Activated CD8-positive, alpha-beta T cell treated with anti-CD3 and anti-CD28 coated beads for 36 hours (primary cell): ENCODE results near the gene INPP5D. TPM values are rescaled to one million over a fixed set of nuclear protein-coding genes. Genes with fewer than 3 reads are reported as not detected.
"Not testable (repeated sequence)": the region's sequence is repeated elsewhere in the genome, so short reads cannot be mapped to it uniquely, and the experiment has no call there.

Experiments used
- ATAC-seq: fragments of 200-7000 bp; cut with Tn5 transposase; one replicate; pipeline ENCODE4 v1.10.0; 2021; ENCODE audit warnings: mild to moderate bottlenecking, moderate library complexity
- CTCF ChIA-PET: fragments of 350-600 bp; sonication (Branson Sonifier 250); formaldehyde crosslinking; loops from one replicate; lab custom pipeline; 2021; ENCODE audit warnings: antibody characterized with exemption; lab: Charles Lee
- POLR2A ChIA-PET: fragments of 350-600 bp; sonication (Branson Sonifier 250); formaldehyde crosslinking; loops from one replicate; lab custom pipeline; 2021; ENCODE audit warnings: antibody characterized with exemption; lab: Charles Lee
- DNase-seq: peaks from one replicate; pipeline ENCODE4 v3.0.0-alpha.2; 2020
- H3K27ac Mint-ChIP-seq: one replicate; pipeline ENCODE4 v1.8.0; 2021; ENCODE audit warnings: mild to moderate bottlenecking, mixed read lengths
- H3K27me3 Mint-ChIP-seq: one replicate; pipeline ENCODE4 v1.8.0; 2021; ENCODE audit warnings: mixed read lengths
- H3K36me3 Mint-ChIP-seq: one replicate; pipeline ENCODE4 v1.8.0; 2021; ENCODE audit warnings: low read depth, mixed read lengths
- H3K4me1 Mint-ChIP-seq: one replicate; pipeline ENCODE4 v1.8.0; 2021; ENCODE audit warnings: low read depth, mixed read lengths
- H3K4me3 Mint-ChIP-seq: one replicate; pipeline ENCODE4 v1.8.0; 2021; ENCODE audit warnings: mild to moderate bottlenecking, moderate library complexity, mixed read lengths
- H3K9me3 Mint-ChIP-seq: one replicate; pipeline ENCODE4 v1.8.0; 2021; ENCODE audit warnings: mixed read lengths
- intact Hi-C: fragments of 100-400 bp; cut with micrococcal nuclease; formaldehyde crosslinking; loops from one replicate; pipeline ENCODE4 v1.10.0; 2022
- total RNA-seq, 2 experiments: library from RNA; stranded (reverse); gene quantifications; one replicate each; pipeline ENCODE4 v1.2.3, GENCODE V29; 2021
- TF ChIP-seq, protein P1 (sequence below): fragments of 200-600 bp; IDR thresholded peaks from one replicate; pipeline ENCODE4 v1.8.0; 2022; ENCODE audit warnings: antibody characterized with exemption, mild to moderate bottlenecking

The INPP5D gene
- total RNA-seq, 2 experiments from 2014 or later: 38.6 to 40.2 TPM

- no peaks in the 10 kb centered on the region for H3K27me3 Mint-ChIP-seq
- intact Hi-C loops: no loop called here
- no peaks in the 10 kb centered on the region for H3K4me1 Mint-ChIP-seq
- ATAC-seq: no peak
- no peak for DNase-seq
- no peaks in the 10 kb centered on the region for H3K36me3 Mint-ChIP-seq
- TF ChIP-seq, protein P1, sequence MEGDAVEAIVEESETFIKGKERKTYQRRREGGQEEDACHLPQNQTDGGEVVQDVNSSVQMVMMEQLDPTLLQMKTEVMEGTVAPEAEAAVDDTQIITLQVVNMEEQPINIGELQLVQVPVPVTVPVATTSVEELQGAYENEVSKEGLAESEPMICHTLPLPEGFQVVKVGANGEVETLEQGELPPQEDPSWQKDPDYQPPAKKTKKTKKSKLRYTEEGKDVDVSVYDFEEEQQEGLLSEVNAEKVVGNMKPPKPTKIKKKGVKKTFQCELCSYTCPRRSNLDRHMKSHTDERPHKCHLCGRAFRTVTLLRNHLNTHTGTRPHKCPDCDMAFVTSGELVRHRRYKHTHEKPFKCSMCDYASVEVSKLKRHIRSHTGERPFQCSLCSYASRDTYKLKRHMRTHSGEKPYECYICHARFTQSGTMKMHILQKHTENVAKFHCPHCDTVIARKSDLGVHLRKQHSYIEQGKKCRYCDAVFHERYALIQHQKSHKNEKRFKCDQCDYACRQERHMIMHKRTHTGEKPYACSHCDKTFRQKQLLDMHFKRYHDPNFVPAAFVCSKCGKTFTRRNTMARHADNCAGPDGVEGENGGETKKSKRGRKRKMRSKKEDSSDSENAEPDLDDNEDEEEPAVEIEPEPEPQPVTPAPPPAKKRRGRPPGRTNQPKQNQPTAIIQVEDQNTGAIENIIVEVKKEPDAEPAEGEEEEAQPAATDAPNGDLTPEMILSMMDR: no peak
- no peak overlapping the region for H3K27ac Mint-ChIP-seq
- ChIA-PET POLR2A (no interaction called here), CTCF (interaction anchor here (1.2 kb wide), 1 partner anchor 159 kb away, joined by 4 read pairs; no protein-coding TSS in a partner anchor)
- H3K9me3 Mint-ChIP-seq: no peaks in the 10 kb centered on the region
- no peak overlapping the region for H3K4me3 Mint-ChIP-seq
Observed at GRCh38 chr2:233012301-233012971, 47.7 kb upstream of the INPP5D start.

GRCh38 chr2:233013027-233013461 lies 47.1 kb upstream of the INPP5D start, which contains the start of gene NGEF:
Gene NGEF (minus strand): TSS chr2:233013256. CDS start chr2:232974890, 38,366 bp downstream.
- Mint-ChIP-seq H3K4me3 (no peak within 1 kb of the TSS), H3K9me3 (no peaks in the 10 kb centered on the region), H3K4me1 (no peaks in the 10 kb centered on the region), H3K27ac (no peak within 1 kb of the TSS), H3K27me3 (no peaks in the 10 kb centered on the region), H3K36me3 (no peaks in the 10 kb centered on the region)
- DNase-seq (no peak), ATAC-seq (no peak)
- TF ChIP-seq, protein P1: no peak
- ChIA-PET POLR2A (no interaction called here), CTCF (no interaction called here)
- intact Hi-C loops: no loop called here

DNA sequence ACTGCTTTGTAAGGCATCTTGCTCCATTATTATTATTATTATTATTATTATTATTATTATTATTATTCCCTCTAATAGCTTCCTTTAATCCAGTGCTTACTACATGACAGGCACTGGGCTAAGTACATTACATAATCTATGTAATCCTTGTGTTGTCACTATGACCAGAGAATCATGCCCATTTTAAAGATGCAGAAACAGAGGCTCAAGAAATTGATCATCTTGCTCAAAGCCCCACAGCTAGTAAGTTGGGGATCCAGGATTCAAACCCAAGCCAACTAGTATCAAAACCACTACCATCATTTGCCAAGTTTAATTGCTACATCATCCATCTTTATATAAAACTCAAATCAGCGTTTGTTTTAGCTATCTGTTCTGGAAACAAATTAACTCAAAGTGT lies 46.5 kb upstream of the INPP5D start:
- no peak for ATAC-seq
- intact Hi-C loops: no loop called here
- ChIA-PET CTCF (no interaction called here), POLR2A (no interaction called here)
- TF ChIP-seq, protein P1: no peak
- Mint-ChIP-seq H3K9me3 (no peaks in the 10 kb centered on the region), H3K4me1 (no peaks in the 10 kb centered on the region), H3K27me3 (no peaks in the 10 kb centered on the region), H3K27ac (no peak overlapping the region), H3K4me3 (no peak overlapping the region), H3K36me3 (no peaks in the 10 kb centered on the region)
- no peak for DNase-seq

DNA sequence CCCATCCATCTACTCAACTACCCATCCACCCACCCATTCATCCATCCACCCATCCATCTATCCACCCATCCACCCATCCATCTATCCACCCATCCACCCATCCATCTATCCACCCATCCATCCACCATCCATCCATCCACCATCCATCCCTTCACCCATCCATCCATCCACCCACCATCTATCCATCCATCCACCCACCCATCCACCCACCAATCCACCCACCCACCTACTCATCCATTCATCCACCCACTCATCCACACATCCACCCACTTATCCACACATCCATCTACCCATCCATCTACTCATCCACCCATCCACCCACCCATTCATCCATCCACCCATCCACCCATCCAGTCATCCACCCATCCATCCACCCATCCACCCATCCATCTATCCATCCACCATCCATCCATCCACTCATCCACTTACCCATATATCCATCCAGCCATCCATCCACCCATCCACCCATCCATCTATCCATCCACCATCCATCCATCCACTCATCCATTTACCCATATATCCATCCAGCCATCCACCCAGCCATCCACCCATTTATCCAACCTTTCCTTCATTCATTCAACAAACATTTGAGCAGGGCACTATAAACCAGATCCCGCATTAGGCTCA lies 45.0 kb upstream of the INPP5D start:
- intact Hi-C loops: no loop called here
- ChIA-PET CTCF (no interaction called here), POLR2A (no interaction called here)
- H3K27ac Mint-ChIP-seq: no peak overlapping the region
- no peak overlapping the region for H3K4me3 Mint-ChIP-seq
- TF ChIP-seq, protein P1: no peak
- H3K9me3 Mint-ChIP-seq: no peaks in the 10 kb centered on the region
- no peaks in the 10 kb centered on the region for H3K27me3 Mint-ChIP-seq
- no peaks in the 10 kb centered on the region for H3K36me3 Mint-ChIP-seq
- DNase-seq: no peak
- no peaks in the 10 kb centered on the region for H3K4me1 Mint-ChIP-seq
- ATAC-seq: no peak

DNA sequence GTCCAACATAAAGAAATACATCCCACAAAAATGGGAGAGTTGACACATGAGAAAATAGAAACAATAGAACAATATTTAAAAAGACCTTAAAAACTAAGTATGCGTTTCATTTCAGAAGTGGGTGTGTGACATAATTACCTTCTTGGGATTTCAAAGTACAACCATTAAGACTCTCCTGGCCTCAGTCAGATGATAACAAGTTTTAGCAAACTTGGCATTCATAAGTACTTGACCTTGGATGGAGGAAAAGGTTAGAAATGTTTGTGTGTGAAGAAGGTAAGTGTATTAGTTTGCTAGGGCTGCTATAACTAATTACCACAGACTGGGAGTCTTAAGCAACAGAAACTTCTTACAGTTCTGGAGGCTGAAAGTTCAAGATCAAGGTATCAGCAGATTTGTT lies 42.2 kb upstream of the INPP5D start:
- CTCF ChIA-PET: interaction anchor here (1.5 to 2.4 kb wide), 2 partner anchors 11 to 36 kb away, joined by 4 to 8 read pairs; no protein-coding TSS in a partner anchor
- no peaks in the 10 kb centered on the region for H3K36me3 Mint-ChIP-seq
- H3K4me1 Mint-ChIP-seq: no peaks in the 10 kb centered on the region
- no peak for ATAC-seq
- no peak overlapping the region for H3K27ac Mint-ChIP-seq
- no peaks in the 10 kb centered on the region for H3K9me3 Mint-ChIP-seq
- no peak for DNase-seq
- no peaks in the 10 kb centered on the region for H3K27me3 Mint-ChIP-seq
- intact Hi-C loops: no loop called here
- POLR2A ChIA-PET: no interaction called here
- TF ChIP-seq, protein P1: no peak
- H3K4me3 Mint-ChIP-seq: no peak overlapping the region

- ATAC-seq, H3K36me3 Mint-ChIP-seq, H3K27me3 Mint-ChIP-seq, H3K27ac Mint-ChIP-seq, POLR2A ChIA-PET, DNase-seq, H3K4me3 Mint-ChIP-seq, intact Hi-C loops, H3K9me3 Mint-ChIP-seq, H3K4me1 Mint-ChIP-seq: not testable (repeated sequence)
- CTCF ChIA-PET: interaction anchor here (1.5 kb wide), 1 partner anchor 9 kb away, joined by 4 read pairs; no protein-coding TSS in a partner anchor
Observed at GRCh38 chr2:233019610-233020009, 40.5 kb upstream of the INPP5D start.
